Activated CD8-positive, alpha-beta memory T cell treated with anti-CD3 and anti-CD28 coated beads, Interleukin-2, amount 50 U/mL, for 4 hours (primary cell): ENCODE data around the gene C4orf17.

Experiments used
- DNase-seq: peaks from one replicate; pipeline ENCODE4 v3.0.0-alpha.2; 2020

Gene C4orf17

DNA sequence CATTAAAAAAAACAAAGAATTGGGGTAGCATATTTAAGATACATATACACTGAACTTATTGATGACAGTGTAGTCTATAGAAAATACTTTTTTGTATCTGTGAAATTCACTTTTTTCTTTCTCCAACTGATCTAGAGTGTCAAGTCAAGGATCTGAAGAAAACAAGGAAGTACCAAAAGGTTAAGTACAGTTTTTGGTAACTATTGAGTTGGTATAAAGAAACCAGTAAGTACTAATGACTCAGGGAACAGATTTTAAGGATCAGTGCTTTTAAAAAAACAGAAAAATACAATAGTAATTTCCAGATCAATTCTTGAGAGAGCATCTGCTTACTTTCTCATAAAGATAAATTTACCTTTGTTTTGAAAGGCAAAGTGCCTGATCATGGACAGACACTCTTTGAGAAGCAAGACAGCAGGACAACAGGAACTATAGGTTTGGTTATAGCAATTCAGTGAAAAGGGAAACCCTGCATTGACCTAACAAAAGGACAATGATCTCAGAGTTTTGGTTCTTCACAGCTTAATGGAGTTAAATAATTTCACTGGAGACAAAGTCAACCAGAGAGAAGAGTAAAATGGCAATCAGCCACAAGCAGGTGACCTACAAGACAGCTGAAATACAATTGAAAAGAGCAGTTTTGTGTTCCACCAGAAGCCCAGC, 29.6 kb downstream of the C4orf17 start:
- no peak for DNase-seq

DNA sequence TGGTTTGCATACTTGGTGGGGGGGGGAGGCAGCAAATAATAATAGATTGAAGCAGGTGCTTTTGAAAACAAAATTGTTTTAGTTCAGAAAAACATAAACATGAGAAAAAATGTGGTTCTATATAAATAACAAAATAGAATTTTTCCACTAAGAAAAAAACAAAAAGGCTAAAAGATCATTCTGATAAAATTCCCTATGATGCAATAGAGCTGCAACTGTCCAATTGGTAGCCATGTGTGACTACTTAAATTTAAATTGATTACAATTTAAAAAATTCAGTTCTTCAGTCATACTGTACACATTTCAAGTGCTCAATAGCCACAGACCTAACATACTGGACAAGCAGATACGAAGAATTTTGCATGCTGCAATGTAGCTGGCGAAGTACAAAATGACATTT, 42.1 kb downstream of the C4orf17 start:
- no peak for DNase-seq

GRCh38 chr4:99563310-99564186, 52.7 kb downstream of the C4orf17 start, which contains the start of gene TRMT10A:
TSS of gene TRMT10A (minus strand) at chr4:99564039. CDS start at chr4:99559338, 4,701 bp downstream.
- DNase-seq, result peak; percentile 94

- DNase-seq, result no peak
Measured at GRCh38 chr4:99564921-99565320, 54.1 kb downstream of the C4orf17 start.

DNA sequence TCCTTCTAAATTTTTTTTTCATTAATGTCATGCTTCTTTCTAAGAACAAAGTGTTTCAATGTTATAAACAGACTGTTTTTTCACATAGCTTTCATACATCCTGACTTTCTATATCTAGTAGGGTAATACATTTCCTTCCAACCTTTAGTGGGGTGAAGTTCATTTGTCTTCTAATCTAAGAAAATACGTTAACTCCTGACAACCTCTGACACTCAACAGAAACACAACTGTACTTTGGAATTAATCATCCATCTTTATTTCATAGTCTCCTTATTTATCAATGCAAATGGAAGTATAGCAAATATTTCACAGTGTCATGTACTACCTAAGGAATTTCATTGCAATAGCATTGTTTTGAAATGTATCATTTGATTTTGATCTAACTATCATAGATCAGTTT, 61.1 kb downstream of the C4orf17 start:
- no peak for DNase-seq

- no peak for DNase-seq
Measured at GRCh38 chr4:99572527-99573240, 61.9 kb downstream of the C4orf17 start.

- no peak for DNase-seq
Measured at GRCh38 chr4:99573735-99574368, 63.0 kb downstream of the C4orf17 start.

- DNase-seq, result no peak
Measured at GRCh38 chr4:99574530-99575324, 63.9 kb downstream of the C4orf17 start, which contains the start of gene MTTP. TSS of gene MTTP (plus strand) at chr4:99574824. CDS start at chr4:99574910, 86 bp downstream.

DNA sequence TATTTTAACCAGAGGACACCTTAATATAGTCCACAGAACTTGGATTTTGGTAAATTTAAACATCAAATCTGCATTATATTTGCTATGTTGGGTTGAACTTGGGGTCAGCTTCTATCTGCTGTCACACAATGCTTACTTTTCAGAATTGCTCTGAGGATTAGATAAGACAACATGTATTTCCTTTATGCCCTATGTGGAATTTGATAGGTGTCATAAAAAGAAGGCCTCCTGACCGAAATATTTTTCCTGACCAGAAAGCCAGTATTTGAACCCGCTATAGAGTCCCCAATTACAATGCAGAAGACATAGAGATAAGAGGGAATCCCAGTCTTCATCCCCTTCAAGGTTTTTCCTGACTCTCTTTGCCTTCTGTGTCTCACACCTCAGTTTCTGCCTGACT, 67.9 kb downstream of the C4orf17 start:
- no peak for DNase-seq

DNA sequence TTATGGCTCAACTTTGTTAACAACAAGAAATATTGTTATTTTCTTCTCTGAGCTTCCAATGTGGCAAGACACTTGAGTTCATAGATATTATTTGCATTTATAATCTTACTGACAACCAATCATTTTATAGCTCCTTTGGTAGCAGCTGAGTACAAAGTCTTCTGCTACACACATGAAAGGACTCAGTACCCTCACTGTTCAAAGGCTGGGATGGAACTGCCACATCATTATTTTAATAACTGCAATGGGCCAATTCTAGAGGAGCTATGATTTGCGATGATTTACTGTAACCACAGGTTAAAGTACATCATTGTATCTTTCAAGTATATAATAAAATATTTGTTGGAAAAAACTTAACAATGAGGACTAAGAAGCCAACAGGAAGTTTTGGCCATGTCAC, 74.7 kb downstream of the C4orf17 start:
- DNase-seq, result no peak

DNA sequence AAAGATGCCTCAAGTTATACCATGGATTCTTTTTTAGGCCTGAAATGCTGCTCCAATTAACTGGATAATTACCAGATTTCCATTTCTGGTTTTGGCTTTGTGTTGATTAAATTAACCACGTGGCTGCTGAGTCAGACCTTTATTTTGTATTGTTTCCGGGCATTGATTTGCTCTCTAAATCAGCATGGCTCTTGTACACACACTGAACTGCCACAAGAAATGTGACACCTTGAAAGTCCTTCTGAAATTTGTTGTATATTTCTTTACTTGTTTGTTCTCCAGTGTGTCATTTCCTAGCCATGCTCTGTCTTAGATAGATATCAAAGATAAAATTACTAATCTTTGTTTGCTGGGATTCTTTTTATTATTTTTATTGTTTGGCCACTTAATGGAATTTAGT, 75.5 kb downstream of the C4orf17 start:
- DNase-seq, result no peak

- no peak for DNase-seq
Measured at GRCh38 chr4:99586797-99587196, 76.0 kb downstream of the C4orf17 start.

DNA sequence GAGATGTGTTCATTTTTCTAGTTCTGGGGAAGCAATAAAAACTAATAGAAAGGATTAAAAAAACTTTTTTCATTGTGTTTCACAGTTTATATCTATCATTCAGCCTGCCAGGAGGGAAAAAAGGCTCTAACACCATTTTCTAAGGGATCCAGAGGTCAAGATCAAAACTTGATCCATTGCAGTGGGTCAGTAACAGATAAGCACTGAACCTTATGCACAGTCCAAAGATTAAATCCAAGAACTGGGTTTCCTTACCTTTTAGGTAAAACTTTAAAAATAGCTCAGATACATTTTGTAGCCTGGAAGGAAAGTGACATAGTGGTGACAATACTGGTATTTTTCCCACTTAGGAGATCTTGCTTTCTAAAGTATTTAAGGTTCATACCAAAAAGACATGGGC, 76.5 kb downstream of the C4orf17 start:
- no peak for DNase-seq

DNA sequence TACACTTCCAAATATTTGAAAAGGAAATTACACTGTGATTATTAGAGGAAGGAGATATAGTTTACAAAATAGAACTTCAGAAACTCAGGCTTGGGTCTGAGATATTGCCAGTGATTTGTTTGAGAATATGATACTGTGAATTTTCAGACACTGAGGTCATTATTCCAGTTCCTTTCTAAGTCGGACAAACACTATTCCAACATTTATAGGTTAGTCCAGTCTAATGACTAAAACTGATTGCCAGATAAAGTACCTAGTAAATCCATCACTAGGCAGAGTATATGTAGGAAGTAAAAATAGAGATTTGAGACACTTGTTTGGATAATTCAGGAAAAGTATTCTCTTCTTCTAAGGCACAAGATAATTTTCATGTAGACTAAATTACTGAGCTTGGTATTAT, 77.0 kb downstream of the C4orf17 start:
- DNase-seq, result no peak

DNA sequence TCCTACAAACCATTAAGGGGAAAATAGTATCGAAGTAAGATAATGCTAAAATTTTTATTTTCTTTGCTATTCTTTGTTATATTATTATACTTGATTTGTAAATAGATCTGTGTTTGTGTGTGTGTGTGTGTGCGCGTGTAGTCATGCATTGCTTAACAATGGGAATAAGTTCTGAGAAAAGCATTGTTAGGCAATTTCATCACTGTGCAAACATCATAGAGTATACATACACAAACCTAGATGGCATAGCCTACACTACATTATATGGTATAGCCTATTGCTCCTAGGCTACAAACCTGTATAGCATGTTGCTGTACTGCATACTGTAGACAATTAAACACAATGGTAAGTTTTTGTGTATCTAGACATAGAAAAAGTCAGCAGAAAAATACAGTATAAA, 80.9 kb downstream of the C4orf17 start:
- DNase-seq, result no peak
